Astrocyte of the spinal cord (primary cell): ENCODE results near the gene SGMS2.
A peak's percentile ranks its signal among the peaks of the same experiment; 100 is the strongest.

ENCODE experiments used
- DNase-seq: peaks from one replicate; pipeline ENCODE4 v3.0.0; 2011; ENCODE audit warnings: low read depth, low spot score
- H3K4me3 ChIP-seq: 2 replicates; pipeline ENCODE4 v1.5.1; 2011; ENCODE audit warnings: low read depth, mild to moderate bottlenecking, low read length, moderate library complexity
- in situ Hi-C: cut with HindIII; loops from 2 replicates; pipeline ENCODE4 v1.10.0; 2017; ENCODE audit warnings: low sequenced_read_pairs
- TF ChIP-seq, protein P1 (sequence below): IDR thresholded peaks from 2 replicates; pipeline ENCODE4 v1.5.1; 2012; ENCODE audit warnings: low read depth, mild to moderate bottlenecking, low read length, inconsistent platforms

The SGMS2 gene

DNA sequence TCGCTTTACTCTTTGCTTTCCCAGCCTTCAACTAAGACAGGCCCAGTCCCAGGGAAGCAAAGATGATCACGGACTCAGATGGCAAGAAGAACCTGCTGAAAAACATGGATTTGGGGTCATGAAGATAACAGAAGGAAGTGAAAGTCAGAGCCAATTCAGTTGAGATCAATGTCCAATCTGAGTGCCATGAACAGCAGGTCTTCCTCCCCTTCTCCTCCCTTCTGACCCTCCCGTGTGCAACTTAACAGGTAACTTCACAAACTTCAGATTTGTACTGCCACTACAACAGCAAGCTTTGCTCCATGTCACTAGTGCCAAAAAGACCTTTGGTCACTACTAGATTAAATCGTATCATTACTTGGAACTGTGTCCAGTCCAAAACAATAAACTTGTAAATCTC, 15.5 kb upstream of the SGMS2 start:
- no peak overlapping the region for H3K4me3 ChIP-seq
- TF ChIP-seq, protein P1, sequence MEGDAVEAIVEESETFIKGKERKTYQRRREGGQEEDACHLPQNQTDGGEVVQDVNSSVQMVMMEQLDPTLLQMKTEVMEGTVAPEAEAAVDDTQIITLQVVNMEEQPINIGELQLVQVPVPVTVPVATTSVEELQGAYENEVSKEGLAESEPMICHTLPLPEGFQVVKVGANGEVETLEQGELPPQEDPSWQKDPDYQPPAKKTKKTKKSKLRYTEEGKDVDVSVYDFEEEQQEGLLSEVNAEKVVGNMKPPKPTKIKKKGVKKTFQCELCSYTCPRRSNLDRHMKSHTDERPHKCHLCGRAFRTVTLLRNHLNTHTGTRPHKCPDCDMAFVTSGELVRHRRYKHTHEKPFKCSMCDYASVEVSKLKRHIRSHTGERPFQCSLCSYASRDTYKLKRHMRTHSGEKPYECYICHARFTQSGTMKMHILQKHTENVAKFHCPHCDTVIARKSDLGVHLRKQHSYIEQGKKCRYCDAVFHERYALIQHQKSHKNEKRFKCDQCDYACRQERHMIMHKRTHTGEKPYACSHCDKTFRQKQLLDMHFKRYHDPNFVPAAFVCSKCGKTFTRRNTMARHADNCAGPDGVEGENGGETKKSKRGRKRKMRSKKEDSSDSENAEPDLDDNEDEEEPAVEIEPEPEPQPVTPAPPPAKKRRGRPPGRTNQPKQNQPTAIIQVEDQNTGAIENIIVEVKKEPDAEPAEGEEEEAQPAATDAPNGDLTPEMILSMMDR: no peak
- no peak for DNase-seq
- in situ Hi-C loops: no loop called here

DNA sequence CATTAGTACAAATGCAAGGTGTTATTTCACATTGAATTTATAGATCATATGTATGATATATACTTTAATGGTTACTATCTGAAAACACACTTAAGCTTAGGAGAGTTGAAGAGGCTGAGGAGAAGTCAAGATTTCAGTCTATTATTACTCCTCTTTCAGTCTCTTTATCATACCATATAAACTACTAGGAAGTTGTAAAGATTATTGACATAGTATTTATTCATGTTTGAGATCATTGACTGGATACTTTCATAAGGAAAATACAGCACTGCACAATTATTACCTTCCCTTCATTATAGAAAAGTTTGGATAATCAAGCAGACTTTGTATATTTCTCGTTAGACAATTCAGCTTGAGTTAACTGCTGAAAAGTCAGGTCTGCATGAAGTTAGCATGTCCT, 10.0 kb upstream of the SGMS2 start:
- TF ChIP-seq, protein P1: no peak
- in situ Hi-C loops: no loop called here
- H3K4me3 ChIP-seq: no peak overlapping the region
- no peak for DNase-seq

DNA sequence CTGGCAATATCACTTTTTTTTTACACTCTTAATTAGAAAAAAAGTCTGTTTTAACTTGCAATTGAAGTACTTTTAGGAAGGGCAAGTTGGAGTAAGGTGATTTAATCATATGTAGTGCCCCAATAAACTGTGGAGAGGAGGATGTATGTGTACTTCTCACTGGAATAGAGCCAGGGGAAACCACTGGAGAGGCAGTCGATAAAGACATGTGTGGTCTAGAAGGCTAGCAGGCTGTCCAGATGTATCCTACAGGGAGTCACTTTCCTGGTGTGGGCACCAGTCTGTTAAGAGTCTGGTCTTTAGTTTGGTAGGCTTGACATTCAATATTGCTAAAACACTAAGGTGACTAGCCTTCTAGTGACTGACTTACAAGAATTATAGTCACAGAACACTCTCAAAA, 9.6 kb upstream of the SGMS2 start:
- in situ Hi-C loops: no loop called here
- DNase-seq: no peak
- TF ChIP-seq, protein P1: no peak
- no peak overlapping the region for H3K4me3 ChIP-seq

DNA sequence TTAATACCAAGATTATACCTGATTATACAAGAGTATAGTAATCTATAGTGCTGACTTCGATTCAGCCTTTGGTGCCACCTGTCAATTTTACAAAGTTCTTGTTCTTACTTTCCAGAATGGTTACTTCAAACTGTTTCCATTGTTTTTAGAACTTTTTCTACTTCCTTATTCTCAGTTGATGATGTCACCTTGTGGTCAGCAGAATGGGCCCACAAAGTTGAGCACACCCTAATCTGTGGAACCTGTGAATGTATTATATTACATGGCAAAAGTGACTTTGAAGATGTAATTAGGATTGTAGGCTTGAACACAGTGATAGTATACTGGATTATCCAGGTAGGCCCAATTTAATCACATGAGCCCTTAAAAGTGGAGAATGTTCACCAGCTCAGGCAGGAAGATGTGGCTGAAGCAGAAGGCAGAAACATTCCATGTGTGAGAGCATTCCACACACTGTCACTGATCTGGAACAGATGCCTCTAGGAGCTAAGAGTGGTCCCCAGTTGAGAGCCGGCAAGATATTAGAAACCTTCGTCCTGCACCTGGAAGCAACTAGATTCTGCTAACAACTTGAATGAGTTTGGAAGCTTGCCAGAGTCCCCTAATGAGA, 6.3 kb upstream of the SGMS2 start:
- peak; percentile 44 for DNase-seq
- TF ChIP-seq, protein P1: no peak
- in situ Hi-C loops: no loop called here
- H3K4me3 ChIP-seq: no peak overlapping the region

DNA sequence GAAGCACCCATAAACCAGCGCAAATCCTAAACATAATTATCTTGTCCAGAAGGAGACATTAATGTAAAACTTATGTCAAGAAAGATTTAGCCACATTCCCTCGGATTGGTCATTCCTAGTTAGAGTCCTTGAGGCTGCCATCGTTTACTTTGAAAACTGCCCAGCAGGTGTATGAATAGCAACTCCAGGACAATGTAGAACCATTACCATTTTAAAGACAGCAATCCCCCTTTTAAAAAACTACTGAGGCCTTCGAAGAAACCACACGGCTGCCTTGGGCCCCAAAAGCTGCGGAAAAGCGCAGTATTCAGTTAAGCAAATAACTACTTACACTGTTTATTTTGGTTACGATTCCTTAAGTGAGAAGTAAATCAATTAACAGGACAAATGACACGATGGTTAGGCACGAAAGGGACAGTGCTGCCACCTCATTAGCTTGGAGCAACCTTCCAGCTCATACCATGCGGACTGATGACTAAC, 822 bp upstream of the SGMS2 start:
- H3K4me3 ChIP-seq: peak overlapping the region; percentile 72
- DNase-seq: no peak
- in situ Hi-C loops: no loop called here
- TF ChIP-seq, protein P1: no peak

DNA sequence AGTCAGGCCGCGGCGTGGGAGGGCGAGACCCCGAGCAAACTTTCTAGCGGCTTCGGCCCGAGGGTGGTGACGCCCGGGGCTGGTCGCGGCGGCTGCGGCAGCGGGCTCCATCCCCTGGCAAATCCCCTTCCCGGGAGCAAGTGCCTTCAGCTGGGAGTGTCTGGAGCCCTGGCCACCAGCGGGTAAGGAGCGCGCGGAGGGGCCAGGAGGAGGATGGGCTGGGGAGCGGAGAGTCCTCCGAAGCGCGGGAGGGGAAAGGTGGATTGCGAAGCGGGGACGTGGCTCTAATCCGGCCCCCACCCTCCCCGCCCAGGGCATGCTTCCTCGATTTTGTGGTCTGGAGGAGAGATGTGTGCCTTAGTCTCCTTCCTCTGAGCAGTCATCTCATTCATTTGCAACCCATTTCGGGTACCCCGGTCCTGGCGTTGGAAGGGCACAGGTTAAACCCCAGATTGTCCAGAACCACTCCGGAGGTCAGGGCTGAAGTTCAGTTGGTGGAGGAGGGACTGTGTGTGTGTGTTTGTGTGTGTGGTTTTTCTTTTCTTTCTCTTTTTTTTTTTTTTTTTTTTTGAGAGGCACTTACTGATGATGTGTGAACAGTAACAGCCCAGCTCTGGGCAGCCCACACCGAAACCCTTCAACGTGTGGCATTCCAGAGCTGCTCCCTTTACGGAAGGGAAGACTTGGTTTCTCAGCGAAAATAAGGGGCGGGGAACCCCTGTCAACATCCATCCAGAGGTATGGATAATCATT, 516 bp downstream of the SGMS2 start:
- in situ Hi-C loops: no loop called here
- DNase-seq: peak; percentile 46
- H3K4me3 ChIP-seq: peak overlapping the region; percentile 72
- TF ChIP-seq, protein P1: no peak
